ENCODE results near the gene KRT80.

The KRT80 gene

GRCh38 chr12:52197371-52198231, 5.8 kb upstream of the KRT80 start:
- DNase-seq: no peak

DNA sequence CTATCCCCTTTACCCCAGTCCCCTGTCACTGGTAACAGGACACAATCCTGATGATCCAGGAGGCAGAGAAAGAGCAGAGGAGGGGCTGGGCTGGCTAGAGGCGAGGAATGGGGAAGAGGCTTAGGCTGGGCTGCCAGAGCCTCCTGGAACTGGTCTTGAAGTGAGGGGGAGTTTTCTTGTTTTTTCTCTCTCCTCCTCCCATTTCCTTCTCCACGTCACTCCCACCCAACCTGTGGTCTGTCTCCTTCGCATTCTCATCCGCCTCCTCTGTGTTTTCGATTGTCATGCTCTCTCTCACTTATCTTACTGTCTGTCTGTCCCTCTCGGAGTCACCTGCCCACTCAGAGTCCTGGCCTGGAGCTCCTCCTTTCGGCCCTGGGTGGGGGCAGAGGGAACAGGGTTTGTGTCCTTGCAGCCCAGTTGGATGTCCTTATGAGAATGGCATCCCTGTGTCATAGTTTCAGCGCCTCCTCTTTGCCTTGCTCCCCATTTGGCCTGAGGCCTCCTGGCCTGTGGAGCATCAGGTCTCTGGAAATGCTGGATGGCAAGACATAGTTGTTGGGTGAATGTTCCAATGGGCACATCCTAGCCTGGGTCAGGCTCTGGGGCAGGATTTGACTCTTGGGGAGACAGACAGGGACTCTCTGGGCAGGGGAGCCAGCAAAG, 3.4 kb upstream of the KRT80 start:
- no peak for DNase-seq

- DNase-seq: no peak
Observed at GRCh38 chr12:52193991-52194390, 2.2 kb upstream of the KRT80 start.

DNA sequence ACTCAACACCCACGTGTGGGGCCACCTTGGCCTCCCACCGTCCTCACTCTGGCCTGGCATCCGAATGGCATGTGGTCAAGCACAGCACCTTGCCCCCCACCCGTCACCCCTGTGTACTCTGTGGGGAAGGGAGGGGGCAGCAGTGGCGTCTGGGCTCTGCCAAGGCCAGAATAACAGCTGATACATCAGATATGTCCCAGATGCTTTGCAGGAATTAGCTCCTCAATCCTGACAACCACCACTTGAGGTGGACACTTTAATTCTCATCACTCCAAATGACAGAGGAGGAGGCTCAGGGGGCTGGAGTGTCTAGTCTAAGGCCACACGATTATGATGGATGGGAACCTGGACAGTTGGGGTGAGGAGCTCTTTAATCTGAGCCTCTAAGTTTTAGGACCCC, 1.7 kb upstream of the KRT80 start:
- no peak for DNase-seq

DNA sequence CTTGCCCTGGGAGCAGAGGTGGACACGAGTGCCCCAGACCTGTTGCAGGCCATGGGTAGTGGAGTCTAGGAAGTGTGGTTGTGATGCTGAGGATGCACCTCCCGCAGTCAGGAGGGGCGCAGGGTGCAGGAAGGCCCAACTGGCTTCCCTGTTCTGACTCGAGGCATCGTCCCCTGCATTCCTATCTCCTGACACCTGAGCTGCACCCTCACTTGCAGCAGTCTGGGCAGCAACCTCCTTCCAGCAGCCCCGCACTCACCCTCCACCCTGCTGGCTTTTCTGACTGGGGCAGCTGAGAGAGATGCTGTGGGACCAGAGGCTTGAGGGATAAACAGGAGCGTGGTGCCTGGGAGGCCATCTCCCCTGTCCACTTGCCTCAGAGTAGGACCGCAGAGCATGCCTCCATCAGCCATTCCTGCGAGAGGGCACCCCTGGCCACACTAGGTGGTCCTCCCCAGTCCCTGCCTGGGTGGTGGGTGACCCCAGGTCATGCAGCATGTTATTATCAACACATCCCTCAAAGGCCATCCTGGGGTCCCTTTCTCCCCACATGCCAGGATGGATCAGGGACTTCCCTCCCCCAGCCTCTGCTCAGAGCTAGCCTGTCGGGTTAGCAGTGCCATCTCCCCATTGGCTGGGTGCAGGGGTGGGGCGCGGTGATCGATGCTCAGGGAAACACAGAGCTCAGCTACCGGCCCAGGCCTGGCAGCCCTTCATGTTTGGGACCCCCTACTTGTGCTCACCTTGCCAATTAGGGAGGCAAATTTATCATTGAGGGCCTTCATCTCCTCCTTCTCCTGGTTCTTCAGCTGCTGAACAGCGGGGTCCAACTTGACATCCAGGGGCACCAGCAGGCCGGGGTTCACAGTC, 719 bp downstream of the KRT80 start:
- DNase-seq: no peak

- DNase-seq: no peak
Observed at GRCh38 chr12:52189376-52190174, 2.2 kb downstream of the KRT80 start.

- no peak for DNase-seq
Observed at GRCh38 chr12:52188658-52189057, 3.2 kb downstream of the KRT80 start.

DNA sequence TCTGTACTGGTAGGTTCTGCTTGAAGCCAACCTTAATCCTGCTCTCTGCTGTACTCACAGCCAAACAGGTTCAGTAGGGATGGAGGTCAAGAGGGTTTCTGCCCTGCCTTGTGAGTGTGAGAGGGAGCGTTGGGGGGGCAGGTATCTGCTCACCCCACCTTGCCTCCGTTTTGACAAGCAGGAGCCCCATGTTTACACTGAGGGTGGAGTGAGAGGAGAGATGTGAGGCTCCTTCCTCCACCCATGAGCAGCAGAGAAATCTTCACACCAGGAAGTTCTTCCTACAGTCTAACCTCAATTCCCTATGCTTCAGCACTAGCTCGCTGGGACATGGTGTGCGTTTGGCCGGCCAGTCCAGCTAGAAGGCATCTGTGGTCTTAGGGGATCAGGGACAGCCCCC, 4.2 kb downstream of the KRT80 start:
- DNase-seq: no peak

GRCh38 chr12:52187206-52187605, 4.6 kb downstream of the KRT80 start:
- DNase-seq: no peak

DNA sequence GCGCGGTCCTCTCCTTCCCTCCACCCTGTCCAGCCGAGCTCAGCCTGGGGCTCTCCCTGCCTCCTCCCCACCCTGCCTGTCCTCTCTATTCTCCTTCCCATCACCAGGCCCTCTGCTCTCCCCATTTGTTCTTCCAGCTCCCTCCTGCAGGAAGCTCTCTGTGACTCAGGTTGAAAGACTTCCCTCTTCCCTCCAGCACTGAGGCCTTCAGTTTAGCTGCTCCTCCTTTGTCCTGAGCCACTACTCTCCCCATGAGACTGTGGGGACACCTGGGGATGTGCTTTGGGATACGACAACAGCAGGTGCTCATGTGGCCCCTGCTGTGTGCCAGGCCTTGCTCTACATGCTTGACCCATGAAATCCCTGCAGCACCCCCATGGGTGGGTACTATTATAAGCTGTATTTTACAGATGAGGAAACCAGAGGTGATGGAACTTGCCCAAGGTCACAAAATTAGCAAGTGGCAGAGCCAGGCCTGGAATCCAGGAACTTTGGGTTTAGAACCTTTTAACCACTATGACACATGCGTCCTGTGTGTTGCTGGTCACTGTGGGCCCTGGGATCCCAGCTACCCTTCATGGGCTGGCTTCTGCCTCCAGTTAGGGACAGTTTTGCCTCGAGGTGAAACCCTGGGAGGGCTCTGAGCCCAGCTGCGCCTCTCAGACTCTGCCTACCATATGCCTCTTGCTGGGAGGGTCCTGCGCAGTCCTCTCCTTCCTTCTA, 5.5 kb downstream of the KRT80 start:
- DNase-seq: no peak

DNA sequence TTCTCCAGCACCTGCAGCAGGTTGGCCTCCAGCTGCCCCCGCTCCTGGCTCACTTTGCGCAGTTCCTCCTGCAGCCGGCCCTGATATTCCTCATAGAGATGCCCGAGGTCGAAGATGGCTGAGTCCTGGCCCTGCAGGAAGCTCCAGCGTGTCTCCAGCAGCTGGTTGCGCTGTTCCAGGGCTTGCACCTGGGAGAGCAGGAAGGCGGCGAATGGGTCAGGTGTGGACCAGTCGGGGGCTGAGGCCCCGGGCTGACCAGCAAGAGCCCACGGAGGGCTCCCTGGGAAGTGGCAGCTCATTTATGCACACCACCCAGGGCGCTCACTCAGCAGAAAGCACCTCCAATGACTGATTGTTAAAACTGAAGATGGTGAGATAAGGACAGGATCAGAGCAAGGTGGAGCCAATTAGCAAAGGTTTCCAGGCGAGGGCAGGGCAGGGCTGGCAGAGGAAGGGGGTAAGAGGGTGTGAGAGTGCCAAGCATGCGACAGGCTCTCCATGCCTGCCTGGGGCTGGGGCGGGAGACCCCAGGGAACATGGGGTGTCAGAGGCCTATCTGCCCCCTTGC, 6.3 kb downstream of the KRT80 start:
- DNase-seq: no peak

DNA sequence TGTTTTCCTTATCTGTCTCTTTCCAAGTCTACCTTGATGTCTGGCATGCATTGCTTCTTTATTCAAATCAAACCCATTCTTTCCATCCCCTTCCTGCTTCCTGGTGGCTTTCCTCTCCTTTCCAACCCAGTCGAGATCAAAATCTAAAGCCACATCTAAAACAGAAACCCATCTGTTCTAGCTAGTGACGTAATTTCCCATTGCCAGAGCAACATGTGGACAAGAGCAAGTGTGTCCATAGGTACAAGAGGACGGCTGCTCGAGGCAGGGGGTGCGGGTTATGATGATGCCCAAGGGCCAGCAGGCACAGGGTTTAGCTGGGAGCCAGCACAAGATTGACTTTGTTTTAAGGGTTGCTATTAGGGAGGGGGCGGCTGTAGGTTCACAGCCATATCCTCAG, 7.0 kb downstream of the KRT80 start:
- no peak for DNase-seq

GRCh38 chr12:52183971-52184370, 7.8 kb downstream of the KRT80 start:
- DNase-seq: no peak

GRCh38 chr12:52183544-52183910, 8.3 kb downstream of the KRT80 start:
- no peak for DNase-seq

- DNase-seq: no peak
Observed at GRCh38 chr12:52182898-52183543, 8.8 kb downstream of the KRT80 start.

DNA sequence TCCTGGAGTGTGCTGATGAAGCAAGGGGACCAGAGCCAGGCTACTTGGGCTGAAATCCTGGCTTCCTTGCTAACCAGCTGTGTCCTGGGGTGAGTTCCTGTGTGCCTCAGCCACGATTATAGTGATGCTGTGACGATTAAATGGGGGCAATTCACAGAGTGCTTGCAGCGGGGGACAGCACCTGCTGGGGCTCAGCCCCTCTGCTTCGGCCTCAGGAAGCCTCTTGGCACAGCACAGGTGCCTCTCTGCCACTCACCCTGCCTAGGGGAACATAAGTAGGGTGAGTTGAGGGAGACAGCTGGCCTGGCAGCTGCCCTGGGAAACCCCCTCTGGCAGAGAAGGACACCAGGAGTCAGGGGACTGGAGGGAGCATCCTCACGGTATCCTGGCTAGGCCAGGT, 9.4 kb downstream of the KRT80 start:
- no peak for DNase-seq

DNA sequence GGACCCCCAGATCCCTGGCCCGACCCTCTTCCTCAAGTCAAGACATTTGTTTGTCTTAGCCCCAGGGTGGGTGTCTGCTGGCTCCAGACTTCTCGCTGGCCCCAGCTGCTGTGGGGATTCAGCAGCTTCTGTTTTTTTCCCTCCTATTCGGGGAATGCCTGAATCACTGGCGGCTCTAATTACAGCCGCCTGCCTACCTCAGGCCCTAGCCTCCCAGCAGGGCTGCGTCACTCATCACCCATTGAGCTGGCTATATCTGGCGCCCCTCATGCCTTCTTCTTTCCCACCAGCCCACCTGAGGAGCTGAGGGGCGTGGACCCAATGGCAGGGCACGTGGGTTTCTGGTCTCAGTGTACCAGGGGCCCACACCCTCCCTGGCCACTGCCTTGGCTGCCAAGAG, 10.1 kb downstream of the KRT80 start:
- no peak for DNase-seq

DNA sequence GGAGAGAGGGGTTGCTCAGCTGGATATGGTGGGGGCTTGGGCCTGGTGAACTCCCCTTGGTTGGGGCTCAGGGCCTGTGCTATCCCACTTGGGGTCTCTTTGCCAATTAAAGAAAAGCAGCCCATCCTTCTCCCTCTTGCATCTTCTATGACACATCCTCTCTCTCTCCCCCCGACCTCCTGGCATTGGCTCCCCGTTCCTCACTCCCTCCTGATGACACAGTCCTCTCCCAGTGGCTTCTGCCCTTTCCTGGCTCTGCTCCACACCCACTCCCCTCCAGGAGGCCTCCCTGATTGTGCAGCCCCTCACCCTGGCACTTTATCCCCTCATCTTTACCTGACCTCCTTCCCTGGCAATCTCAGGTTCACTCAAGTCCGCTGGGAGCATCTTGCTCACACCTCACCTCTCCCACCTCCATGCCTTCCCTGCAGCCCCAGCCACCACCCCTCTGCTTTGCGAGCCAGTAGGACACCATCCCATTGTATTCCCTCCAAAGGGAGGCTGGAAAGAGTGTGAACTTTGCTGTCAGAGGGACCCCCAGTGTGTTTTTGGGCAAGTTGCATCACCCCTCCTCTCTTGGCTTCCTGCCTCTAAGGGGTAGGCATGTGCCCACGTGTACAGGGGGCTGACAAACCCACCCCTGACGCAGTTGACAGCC, 10.7 kb downstream of the KRT80 start:
- no peak for DNase-seq

DNA sequence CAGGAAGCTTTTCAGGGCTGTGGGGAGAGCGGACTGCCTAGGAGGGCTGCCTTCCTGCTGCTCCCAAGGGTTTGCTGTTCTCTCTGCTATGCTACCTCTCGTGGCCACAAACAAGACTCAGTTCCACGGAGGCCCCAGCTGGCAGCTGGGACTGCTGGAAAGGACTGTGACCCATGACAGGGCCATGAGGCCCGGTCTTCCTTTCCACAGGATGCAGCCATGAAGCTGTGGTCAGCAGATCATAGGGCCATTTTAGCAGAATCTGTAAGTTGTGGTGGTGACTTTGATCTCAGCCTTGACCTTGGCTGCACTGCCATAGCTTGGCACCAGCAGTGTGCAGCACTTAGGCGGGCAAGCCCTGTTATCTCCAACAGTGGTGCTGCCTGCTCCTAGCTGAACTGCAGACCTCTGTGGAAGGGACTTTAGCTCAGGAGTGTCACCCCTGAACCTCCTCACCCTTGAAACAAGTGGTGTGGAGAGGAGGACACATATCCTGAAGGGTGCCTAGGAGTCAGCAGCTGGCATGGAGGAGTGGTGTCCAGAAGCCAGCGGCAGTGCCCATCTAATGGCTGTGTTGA, 12.3 kb downstream of the KRT80 start:
- DNase-seq: no peak

- DNase-seq: no peak
Observed at GRCh38 chr12:52178984-52179383, 12.8 kb downstream of the KRT80 start.

Data from T-helper 2 cell (primary cell).